ENCODE data around the gene ELOVL3.
A peak's percentile ranks its signal among the peaks of the same experiment; 100 is the strongest.

Gene ELOVL3

DNA sequence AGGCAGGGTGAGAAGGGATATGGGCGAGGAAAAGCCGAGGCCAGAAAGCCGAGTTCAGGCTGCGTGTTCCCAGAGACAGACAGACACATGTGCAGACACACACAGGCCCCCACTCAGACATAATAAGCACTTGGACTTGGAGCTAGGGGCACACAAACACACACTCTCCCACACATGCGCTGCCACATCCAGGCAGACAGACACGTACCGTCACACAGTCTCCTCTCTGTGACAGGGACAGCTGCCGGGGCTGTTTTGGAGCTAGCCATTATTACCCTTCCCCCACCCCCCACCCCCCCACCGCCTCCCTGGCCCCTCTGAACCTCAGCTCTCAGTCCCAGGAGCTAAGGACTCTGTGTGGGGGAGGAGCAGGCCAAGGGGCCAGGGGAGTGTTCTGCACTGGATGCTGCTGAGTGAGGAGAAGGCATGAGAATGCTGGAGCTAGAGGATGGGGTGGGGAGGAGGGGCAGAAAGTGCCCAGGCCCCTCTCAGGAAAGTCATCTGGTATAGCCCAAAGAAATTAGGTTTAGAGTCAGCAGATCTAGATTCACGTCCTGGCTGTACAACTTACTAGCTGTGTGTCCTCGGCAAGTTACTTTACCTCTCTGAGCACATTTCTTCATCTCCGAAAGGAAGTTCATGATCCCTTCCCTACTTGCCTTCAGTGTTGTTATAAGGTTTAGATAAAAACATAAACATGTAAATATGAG is 8.9 kb downstream of the ELOVL3 start:
- Histone ChIP-seq H3K4me3 (no peak overlapping the region), H3K27ac (no peak overlapping the region)
- TF ChIP-seq, protein P1, sequence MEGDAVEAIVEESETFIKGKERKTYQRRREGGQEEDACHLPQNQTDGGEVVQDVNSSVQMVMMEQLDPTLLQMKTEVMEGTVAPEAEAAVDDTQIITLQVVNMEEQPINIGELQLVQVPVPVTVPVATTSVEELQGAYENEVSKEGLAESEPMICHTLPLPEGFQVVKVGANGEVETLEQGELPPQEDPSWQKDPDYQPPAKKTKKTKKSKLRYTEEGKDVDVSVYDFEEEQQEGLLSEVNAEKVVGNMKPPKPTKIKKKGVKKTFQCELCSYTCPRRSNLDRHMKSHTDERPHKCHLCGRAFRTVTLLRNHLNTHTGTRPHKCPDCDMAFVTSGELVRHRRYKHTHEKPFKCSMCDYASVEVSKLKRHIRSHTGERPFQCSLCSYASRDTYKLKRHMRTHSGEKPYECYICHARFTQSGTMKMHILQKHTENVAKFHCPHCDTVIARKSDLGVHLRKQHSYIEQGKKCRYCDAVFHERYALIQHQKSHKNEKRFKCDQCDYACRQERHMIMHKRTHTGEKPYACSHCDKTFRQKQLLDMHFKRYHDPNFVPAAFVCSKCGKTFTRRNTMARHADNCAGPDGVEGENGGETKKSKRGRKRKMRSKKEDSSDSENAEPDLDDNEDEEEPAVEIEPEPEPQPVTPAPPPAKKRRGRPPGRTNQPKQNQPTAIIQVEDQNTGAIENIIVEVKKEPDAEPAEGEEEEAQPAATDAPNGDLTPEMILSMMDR (IDR thresholded peaks at IDR 0.05), result no peak
- DNase-seq (ENCODE audit: low spot score), result no peak

DNA sequence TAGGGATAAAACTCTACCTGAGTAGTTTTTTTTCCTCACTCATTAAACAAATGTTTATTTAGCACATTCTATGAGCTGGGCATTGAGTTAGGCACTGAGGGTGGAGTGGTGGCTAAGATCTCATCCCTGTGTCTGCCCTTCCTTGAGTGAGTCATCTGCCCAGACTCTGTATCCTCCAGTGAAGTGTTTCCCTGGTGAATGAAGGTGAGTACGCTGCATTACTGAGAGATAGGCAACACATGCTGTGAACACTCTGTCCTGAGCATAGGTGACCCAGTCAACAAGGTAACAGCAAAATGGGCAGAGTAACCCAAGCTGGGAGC is 9.5 kb downstream of the ELOVL3 start:
- no peak for DNase-seq (ENCODE audit: low spot score)
- no peak overlapping the region for H3K4me3 ChIP-seq
- H3K27ac ChIP-seq, result no peak overlapping the region
- TF ChIP-seq, protein P1 (IDR thresholded peaks at IDR 0.05), result no peak

DNA sequence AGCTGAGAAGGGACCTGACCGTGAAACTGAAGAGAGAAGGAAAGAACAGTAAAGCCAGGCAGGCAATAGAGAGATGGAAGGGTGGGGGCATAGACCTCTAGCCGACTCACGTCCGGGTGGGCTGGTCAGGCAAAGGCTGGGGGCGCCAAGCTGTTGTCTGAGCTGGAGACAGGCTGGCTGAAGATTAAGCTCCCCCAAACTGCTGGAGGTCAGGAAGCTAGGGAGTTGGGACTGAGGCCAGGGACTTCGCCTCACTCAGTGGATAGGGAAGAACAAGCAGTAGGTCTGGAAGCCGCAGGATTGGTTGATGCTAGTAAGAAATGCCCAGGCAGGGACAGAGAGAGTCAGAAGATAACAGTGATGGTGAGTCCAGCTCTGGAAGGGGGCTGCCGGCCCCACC is 9.9 kb downstream of the ELOVL3 start:
- H3K27ac ChIP-seq, result no peak overlapping the region
- TF ChIP-seq, protein P1 (IDR thresholded peaks at IDR 0.05), result no peak
- H3K4me3 ChIP-seq, result no peak overlapping the region
- DNase-seq (ENCODE audit: low spot score), result no peak

DNA sequence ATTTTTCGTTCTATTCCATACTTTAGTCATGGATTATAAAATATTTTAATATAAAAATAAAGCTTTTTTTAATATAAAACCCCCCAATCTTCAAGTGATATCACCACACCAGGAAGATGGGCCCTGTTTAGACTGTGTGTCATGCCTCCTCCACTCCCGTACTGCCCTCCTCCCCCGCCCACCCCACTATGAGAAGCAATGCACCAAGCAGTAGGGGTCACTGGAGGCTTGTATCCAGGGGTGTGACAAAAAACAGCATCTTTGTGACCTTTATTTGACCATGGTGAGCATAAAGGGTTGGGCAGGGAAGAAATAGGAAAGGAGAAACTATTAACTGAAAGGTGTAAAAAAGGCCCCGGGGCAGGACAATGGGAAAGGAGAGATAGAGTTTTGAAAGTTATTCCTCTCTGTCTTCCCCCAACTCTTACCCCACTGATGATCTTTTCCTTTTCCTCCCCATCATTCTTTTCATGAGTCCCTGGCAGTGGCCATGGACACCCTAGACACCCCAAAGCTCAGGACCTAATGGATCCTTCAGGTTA is 11.7 kb downstream of the ELOVL3 start:
- Histone ChIP-seq H3K4me3 (no peak overlapping the region), H3K27ac (no peak overlapping the region)
- no peak for DNase-seq (ENCODE audit: low spot score)
- TF ChIP-seq, protein P1 (IDR thresholded peaks at IDR 0.05), result no peak

DNA sequence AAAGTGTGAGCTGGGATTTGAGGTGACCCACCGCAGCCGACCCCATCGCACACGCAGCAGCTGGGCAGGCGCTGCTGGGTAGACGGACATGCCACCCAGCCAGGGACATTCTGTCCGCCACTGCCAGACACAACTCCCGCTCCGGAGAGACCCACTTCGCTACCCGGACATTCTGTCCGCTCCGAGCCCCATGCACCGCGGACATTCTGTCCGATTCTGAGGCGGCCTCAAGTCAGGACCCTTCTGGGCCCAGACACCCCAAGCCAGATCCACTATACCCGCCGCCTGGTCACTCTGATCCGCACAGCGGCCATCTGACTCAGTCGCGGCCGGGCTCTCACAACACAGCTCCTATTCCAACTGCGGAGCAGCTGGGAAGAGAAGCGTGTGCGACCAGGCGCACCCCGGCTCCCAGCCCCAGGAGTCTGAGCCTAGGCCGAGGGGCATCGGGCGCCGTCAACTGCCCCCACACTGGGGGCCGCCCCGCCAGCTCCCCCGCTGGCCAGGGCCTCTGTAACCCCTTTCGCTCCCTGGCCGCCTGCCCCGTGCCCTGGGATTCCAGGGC is 14.4 kb downstream of the ELOVL3 start:
- TF ChIP-seq, protein P1 (IDR thresholded peaks at IDR 0.05), result no peak
- peak overlapping the region; percentile 73 for H3K4me3 ChIP-seq
- H3K27ac ChIP-seq, result no peak overlapping the region
- peak; percentile 72 for DNase-seq (ENCODE audit: low spot score)

DNA sequence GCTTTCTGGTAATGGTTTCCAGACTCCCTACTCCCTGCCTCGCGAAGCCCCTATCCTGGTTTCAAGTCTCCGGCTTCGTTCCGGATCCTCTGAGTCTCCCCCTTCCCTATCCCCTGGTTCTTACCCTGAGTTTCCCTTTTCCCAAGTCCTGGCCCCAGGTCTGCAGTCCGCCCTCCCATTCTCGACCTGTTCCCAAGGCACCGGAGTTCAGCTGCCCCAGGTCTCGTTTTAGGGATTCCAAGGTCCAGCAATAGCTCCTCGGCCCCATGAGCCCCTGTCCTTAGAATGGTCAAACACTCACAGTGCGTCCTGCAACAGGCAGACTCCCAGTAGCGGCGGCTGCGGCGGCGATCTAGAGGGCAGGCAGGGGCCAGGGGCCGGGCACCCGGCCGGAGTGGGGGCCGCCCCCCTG is 14.9 kb downstream of the ELOVL3 start:
- DNase-seq (ENCODE audit: low spot score), result no peak
- H3K27ac ChIP-seq, result no peak overlapping the region

More for the DNA sequence above, 14.9 kb downstream of the ELOVL3 start:
- TF ChIP-seq, protein P1 (IDR thresholded peaks at IDR 0.05), result no peak
- H3K4me3 ChIP-seq, result peak overlapping the region; percentile 73

All from coronary artery (tissue), 2 donors.